Stimulated activated CD4-positive, alpha-beta T cell treated with anti-CD3 and anti-CD28 coated beads, Interleukin-12 subunit alpha, Interleukin-12 subunit beta, amount 100 ng/mL, for 4 hours (primary cell): ENCODE results near the gene SLC24A1.

ENCODE experiments used
- DNase-seq: peaks from one replicate; pipeline ENCODE4 v3.0.0-alpha.2; 2020

The SLC24A1 gene

GRCh38 chr15:65619626-65620290 lies 2.0 kb upstream of the SLC24A1 start:
- no peak for DNase-seq

GRCh38 chr15:65620833-65621232 lies 905 bp upstream of the SLC24A1 start:
- no peak for DNase-seq

- no peak for DNase-seq
Observed at GRCh38 chr15:65623103-65623502, 1.4 kb downstream of the SLC24A1 start.

- DNase-seq = no peak
Observed at GRCh38 chr15:65626856-65627255, 5.1 kb downstream of the SLC24A1 start.

- DNase-seq = no peak
Observed at GRCh38 chr15:65629548-65629947, 7.8 kb downstream of the SLC24A1 start.

- no peak for DNase-seq
Observed at GRCh38 chr15:65630760-65631159, 9.0 kb downstream of the SLC24A1 start.

GRCh38 chr15:65631503-65631902 lies 9.8 kb downstream of the SLC24A1 start:
- no peak for DNase-seq

GRCh38 chr15:65632780-65633375 lies 11.1 kb downstream of the SLC24A1 start:
- no peak for DNase-seq

- no peak for DNase-seq
Observed at GRCh38 chr15:65633752-65634151, 12.0 kb downstream of the SLC24A1 start.

GRCh38 chr15:65634356-65634755 lies 12.6 kb downstream of the SLC24A1 start:
- DNase-seq = no peak

- DNase-seq = no peak
Observed at GRCh38 chr15:65638109-65638508, 16.4 kb downstream of the SLC24A1 start.

- no peak for DNase-seq
Observed at GRCh38 chr15:65638681-65639089, 16.9 kb downstream of the SLC24A1 start.

GRCh38 chr15:65639509-65639908 lies 17.8 kb downstream of the SLC24A1 start:
- DNase-seq = no peak

GRCh38 chr15:65641768-65642475 lies 20.2 kb downstream of the SLC24A1 start:
- no peak for DNase-seq

- no peak for DNase-seq
Observed at GRCh38 chr15:65642594-65642993, 20.9 kb downstream of the SLC24A1 start.

- DNase-seq = no peak
Observed at GRCh38 chr15:65644282-65644681, 22.5 kb downstream of the SLC24A1 start.

GRCh38 chr15:65645392-65645791 lies 23.7 kb downstream of the SLC24A1 start:
- no peak for DNase-seq

GRCh38 chr15:65646486-65646885 lies 24.7 kb downstream of the SLC24A1 start:
- no peak for DNase-seq

GRCh38 chr15:65650312-65651041 lies 28.7 kb downstream of the SLC24A1 start:
- DNase-seq = no peak

- no peak for DNase-seq
Observed at GRCh38 chr15:65651042-65651322, 29.2 kb downstream of the SLC24A1 start.

GRCh38 chr15:65651831-65652749 lies 30.4 kb downstream of the SLC24A1 start:
- no peak for DNase-seq

- DNase-seq = no peak
Observed at GRCh38 chr15:65653341-65653740, 31.6 kb downstream of the SLC24A1 start.
